ENCODE results near the gene NACA.

GRCh38 chr12:56709759-56710376, 15.2 kb downstream of the NACA start:
- TF ChIP-seq CTCF (IDR thresholded peaks at IDR 0.05) (no peak), POLR2A (IDR thresholded peaks at IDR 0.05) (no peak)

Data from vagina (tissue), 2 donors.